GM19397 (cell line): Measurements from ENCODE around the gene ANKRD33B.
A peak's percentile ranks its signal among the peaks of the same experiment; 100 is the strongest.
"Not testable (repeated sequence)": the region's sequence is repeated elsewhere in the genome, so short reads cannot be mapped to it uniquely, and the experiment has no call there.

Experiments used
- ATAC-seq: cut with Tn5 transposase; IDR thresholded peaks from one replicate; pipeline ENCODE4 v1.9.1; 2021; ENCODE audit warnings: mild to moderate bottlenecking, moderate library complexity; ENCODE audit not compliant: unreplicated experiment

The ANKRD33B gene

DNA sequence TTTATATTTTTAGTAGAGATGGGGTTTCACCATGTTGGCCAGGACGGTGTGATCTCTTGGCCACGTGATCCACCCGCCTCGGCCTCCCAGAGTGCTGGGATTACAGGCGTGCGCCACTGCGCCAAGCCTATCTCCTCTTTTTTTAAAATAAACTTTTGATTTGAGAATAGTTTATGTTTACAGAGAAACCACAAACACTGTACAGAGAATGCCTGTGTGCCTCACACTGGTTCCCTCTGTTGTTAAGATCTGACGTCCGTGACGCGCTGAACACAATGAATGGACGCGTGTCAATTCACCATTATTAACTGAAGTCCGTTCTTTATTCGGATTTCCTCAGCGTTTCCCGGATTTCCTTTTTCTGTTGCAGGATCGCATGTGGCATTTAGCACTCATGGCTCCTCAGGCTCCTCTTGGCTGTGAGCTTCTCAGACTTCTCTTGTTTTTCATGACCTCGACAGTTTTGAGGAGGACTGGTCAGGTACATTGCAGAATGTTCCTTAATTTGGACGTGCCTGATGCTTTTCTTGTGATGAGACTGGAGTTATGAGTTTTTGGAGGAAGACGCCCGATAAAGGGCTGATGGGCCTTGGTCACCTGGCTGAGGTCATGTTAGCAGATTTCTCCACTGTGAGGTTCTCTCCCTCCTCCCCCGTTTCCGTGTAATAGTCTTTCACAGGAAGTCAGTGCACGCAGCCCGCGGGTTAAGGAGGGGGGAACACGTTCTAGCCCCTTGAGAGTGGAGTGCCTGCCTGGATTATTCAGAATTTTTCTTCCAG is 69.6 kb downstream of the ANKRD33B start:
- no peak for ATAC-seq

DNA sequence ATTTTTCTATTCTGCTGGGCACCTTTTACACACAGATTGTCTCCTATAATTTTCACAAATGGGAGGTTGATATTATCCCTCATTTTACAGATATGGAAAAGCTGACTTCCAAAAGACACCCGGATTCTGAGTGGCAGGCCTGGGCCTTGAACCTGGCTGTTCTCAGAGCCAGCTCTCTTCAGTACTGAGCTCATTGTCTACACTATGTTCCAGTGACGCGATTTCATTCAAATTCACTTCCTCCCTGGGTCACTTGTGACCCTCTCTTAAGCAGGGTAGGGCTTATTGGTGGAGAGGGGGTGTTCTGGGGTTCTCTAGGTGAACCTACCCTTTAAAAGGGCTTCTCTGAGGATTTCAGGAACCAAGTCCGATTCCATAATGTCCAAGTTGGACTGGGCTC is 70.2 kb downstream of the ANKRD33B start:
- no peak for ATAC-seq

DNA sequence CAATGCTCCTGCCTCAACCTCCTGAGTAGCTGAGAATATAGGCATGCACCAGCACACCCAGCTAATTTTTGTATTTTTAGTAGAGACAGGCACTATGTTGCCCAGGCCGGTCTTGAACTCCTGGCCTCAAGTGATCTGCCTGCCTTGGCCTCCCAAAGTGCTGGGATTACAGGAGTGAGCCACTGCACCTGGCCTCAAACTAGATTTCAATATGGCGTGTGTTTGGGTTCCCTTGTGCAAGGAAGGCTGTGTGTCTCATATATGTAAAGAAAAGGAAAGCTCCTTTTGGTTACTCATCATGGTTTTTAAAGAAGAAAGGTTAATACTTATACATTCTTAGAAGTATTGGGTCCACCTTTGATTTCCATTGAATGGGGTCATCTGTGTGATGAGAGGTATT is 70.7 kb downstream of the ANKRD33B start:
- ATAC-seq: no peak

DNA sequence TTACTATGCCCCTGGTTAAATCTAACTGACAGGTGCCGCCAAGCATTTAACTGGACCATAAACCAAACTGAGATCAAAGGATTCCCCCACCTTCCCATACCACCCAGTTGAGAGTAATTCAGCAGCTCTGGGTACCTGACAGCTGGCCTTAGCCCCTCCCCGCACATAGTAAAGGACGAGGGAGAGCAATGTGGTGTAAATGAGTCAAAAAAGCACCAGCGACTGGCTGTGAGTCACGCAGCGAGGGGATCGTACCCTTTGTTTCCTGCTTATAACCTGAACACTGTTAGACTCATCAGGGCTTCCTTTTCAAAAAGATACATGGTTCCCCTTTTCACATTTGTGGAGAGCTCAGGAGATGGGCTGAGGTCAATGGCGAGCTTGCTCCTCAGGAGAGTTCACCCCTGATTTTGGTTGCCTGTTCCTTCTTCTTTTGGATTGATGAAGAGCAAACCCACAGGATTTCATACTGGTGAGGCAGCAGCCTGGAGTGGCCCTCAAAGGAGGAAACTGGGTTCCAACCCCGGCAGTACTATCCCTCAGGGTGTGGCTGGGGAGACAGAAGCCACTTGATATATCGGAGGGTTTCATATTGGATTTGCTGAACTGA is 71.5 kb downstream of the ANKRD33B start:
- ATAC-seq: peak; percentile 61

DNA sequence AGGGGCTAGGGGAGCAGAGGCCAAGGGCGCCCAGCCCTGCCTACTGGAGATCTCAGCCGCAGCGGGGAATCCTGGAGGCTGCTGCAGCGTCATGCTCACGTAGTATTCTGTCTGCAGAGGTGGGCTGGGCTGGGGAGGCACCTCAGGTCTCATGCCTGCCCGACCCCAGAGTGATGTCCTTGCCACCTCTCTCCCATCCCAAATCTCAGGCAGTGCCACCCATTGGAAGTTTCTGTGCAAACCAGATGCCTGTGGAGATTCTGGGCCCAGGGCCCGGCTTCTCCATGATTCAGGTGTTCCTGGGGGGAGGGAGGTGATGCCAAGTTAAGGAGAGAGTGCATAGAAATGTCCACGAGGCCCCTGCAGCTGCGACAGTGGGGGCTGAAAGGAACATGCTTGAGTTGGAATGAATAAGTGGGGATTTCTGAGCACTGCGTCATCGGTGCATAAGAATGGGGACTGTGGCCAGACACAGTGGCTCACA is 72.0 kb downstream of the ANKRD33B start:
- peak; percentile 1 for ATAC-seq

DNA sequence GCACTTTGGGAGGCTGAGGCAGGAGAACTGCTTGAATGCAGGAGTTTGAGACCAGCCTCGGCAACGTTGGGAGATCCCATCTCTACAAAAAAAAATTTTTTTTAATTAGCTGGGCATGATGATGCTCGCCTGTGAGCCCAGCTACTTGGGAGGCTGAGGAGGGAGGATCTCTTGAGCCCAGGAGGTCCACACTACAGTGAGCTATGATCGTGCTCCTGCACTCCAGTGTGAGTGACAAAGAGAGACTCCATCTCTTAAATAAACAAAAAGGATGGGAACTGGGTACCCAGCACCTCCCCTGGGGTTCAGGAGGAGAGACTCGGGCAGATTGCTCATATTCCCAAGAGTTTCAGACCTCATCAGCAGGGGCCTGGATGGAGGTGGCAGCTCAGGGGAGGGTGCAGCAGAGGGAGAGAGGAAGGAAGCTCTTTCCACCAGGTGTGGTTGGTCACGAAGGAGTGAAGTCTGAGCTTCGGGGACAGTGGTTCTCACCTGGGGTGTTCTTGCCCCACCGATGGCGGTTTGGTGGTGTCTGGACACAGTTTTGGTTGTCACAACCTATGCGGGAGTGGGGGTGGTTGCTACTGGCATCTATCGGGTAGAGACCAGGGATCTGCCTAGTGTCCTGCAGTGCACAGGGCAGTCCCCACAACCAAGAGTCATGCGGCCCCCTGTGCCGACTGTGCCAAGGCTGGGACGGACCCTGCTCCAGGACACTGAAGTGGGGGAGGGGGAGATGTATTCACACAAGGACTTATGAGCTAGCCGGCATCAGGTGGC is 72.7 kb downstream of the ANKRD33B start:
- no peak for ATAC-seq

DNA sequence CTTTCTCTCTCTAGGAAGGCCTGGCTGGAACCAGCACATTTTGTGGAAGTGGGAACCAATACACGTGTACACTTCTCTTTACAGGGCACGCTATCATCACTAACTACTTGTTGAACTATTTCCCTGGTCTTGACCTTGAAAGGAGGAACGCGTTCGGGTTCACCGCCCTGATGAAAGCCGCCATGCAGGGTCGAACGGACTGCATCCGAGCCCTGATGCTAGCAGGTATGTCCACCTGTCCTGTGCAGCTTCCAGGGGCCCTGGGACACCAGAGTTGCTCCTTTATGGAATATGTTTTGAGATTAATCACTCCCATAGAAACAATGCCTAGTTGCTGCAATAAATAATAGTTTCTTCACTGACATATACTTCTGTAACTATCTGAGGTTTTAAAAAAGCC is 74.1 kb downstream of the ANKRD33B start:
- no peak for ATAC-seq

DNA sequence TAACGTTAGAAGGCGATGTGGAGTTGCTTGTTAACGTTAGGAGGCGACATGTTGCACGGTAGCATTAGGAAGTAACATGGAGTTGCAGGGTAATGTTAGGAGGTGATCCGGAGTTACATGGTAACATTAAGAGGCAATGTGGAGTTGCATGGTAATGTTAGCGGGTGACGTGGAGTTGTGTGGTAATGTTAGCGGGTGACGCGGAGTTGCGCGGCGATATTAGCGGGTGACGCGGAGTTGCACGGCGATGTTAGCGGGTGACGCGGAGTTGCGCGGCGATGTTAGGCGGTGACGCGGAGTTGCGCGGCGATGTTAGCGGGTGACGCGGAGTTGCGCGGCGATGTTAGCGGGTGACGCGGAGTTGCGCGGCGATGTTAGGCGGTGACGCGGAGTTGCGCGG is 74.9 kb downstream of the ANKRD33B start:
- not testable (repeated sequence) for ATAC-seq

DNA sequence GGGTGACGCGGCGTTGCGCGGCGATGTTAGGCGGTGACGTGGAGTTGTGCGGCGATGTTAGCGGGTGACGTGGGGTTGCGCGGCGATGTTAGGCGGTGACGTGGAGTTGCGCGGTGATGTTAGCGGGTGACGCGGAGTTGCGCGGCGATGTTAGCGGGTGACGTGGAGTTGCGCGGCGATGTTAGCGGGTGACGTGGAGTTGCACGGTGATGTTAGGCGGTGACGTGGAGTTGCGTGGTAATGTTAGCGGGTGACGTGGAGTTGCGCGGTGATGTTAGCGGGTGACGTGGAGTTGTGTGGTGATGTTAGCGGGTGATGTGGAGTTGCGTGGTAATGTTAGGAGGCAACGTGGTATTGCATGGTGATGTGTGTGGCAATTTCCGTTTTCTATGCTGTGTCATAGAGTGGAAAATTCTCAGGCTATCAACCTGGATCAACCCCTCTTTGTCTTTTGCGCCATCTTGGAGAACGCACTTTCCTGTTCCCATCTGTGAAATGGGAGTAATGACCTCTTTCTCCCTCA is 76.0 kb downstream of the ANKRD33B start:
- ATAC-seq: no peak

DNA sequence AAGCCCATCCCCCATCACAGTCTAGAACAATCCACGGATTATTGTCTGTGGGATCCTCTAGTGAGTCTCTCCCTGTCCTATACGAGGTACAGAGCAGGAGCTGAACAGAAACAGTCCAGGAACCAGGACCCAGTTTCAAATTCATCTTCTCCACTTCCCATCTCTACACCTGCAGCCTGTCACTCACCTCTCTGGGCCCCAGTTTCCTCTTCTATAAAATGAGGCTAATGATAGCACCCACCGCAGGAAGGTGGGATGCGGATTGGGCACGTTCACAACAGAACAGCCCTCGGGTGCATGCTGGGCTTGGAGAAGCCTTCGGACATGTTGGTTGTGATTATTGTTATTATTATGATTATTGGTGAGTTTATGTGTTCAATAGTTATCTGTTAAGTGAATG is 78.5 kb downstream of the ANKRD33B start:
- ATAC-seq: no peak

DNA sequence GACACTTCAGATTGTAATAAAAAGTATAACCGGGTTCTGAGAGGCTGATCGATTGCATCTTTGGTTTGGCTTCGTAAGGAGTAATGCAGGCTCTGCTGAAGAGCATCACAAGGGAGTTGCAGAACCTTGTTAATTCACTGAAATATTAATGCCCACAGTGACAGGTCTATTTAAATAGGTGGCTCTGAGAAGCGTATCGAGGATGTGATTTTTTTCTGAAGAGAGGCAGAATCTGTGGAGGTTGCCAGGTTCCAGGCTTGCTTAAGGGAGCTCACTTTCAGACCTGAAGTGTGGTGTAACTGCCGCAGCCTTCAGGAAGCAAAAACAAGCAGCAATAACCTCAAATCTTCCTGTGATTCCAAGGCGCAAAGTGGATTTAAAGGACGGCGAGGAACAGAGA is 80.3 kb downstream of the ANKRD33B start:
- ATAC-seq: no peak

DNA sequence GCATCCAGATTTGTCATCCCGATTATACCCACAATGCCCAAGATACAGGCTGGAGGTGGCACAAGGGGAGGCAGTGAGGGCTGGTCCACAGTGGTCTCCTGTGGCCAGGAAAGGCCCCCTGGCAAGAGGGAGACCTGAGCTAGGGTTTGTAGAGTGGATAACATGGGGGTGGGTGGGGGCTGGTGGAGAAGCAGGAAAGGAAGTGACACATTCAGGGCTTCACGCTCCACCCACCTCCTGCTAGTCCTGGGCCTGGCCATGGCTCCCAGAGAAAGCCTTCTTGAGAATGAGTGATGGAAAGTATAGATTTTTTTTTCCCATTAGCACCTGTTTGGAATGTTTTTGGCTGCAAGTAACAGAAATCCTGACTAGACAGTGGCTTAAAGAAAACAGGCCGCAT is 81.3 kb downstream of the ANKRD33B start:
- ATAC-seq: no peak

DNA sequence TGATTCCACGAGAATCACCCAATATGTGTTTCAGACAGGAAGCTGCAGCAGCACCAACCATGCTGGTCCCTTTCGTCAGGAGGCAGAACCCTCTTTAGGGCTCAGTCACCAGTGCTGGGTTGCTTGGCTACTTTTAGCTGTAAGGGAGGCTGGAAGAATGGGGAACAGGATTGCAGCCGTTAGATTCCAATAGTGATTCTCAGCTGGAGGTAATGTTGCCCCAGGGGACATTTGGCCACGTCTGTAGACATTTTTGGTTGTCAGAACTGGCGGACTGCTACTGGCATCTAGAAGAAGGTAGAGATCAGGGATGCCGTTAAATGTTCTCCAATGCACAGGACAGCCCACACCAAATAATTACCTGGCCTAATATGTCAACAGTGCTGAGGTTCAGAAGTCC is 81.8 kb downstream of the ANKRD33B start:
- no peak for ATAC-seq

DNA sequence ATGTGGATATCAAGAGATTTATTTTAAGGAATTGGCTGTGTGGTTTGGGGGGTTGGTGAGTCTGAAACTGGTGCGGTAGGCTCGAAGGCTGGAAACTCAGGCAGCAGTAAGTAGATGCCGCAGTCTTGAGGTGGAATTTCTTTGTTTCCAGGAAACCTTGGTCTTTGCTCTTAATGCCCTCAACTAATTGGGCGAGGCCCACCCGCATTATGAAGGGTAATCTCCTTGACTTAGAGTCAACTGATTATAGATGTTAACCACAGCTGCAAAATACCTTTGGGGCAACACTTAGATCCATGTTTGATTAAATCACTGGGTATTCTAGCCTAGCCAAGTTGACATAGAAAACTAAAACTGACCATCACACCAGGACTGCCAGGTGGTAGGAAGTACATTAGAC is 83.8 kb downstream of the ANKRD33B start:
- no peak for ATAC-seq

DNA sequence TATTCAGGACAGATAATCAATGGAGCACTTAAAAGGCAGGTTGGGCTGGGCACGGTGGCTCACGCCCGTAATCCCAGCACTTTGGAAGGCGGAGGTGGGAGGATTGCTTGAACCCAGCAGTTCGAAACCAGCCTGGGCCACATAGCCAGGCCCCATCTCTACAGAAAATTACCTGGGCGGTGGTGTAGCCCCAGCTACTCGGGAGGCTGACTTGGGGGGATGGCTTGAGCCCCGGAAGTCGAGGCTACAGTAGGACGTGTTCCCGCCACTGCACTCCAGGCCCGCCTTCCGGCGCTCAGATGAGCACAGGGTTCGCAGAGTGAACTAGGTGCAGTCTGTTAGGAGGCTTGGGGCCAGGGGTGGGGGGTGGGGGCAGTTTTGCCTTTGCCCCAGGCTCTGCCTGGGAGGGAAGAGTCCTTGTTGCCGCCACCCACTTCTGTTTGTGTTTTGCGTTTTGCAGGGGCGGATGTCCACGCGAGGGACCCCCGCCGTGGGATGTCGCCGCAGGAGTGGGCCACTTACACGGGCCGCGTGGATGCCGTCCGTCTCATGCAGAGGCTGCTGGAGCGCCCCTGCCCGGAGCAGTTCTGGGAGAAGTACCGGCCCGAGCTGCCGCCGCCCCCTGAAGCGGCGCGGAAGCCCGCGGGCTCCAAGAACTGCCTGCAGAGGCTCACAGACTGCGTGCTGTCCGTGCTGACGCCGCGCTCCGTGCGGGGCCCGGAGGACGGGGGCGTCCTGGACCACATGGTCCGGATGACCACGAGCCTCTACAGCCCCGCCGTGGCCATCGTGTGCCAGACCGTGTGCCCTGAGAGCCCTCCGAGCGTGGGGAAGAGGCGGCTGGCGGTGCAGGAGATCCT is 85.2 kb downstream of the ANKRD33B start:
- no peak for ATAC-seq

DNA sequence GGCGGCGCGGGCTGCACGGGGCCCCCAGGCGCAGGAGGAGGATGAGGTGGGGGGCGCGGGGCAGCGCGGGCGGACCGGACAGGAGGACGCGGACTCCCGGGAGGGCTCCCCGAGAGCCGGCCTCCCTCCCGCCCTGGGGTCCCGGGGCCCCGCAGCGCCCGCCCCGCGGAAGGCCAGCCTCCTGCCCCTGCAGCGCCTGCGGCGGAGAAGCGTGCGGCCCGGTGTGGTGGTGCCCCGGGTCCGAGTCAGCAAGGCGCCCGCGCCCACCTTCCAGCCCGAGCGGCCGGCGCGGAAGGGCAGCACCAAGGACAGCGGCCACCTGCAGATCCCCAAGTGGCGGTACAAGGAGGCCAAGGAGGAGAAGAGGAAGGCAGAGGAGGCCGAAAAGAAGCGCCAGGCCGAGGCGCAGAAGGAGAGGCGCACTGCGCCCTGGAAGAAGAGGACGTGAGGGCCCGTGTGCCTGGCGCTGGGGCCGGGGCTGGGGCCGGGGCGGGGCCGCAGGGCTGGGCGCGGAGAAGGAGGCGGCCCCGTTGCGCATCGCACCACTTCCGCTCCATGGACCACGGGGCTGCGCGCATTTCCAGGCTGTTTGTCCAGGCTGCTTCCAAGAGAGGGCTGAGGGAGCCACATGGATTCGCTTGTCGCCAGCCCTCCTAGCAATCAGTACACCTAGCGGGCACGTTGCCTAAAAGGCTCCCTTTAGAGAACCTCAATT is 86.0 kb downstream of the ANKRD33B start:
- no peak for ATAC-seq

DNA sequence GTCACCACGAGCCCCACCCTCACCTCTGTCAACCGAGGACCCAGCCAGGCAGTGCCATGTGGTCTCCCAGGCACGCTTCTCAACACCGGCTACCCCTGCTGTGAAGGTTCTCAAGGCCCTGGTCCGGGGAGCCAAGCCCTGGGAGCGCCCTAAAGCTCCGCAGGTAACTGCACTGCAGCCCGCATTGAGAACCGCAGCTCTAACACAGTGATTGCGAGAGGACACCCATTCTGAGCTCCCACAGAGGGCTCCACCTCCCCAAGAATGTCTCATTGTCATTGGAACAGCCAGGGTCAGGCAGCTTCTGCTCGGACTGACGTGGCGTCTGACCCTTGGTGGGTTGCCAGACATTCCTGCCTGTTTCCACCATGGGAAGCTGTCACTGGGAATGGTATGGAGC is 88.3 kb downstream of the ANKRD33B start:
- no peak for ATAC-seq

DNA sequence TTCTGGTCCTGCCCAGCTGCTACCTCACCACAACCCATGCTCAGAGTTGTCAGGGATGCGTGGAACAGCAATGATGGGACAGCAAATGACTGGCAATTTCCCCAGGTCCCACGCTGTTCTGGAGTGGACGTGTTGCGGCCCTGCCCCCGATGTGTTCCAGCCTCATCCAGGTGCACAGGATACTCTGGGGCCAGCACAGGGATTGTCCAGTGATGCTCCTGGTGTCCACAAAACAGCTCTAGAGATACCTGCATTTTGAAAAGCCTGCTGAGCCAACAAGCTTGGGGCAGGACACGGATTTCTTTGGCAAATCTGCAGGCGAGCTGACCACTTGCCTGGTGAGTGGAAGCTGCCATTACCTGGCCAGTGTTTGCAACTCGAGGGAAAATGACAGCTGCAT is 88.7 kb downstream of the ANKRD33B start:
- ATAC-seq: no peak

DNA sequence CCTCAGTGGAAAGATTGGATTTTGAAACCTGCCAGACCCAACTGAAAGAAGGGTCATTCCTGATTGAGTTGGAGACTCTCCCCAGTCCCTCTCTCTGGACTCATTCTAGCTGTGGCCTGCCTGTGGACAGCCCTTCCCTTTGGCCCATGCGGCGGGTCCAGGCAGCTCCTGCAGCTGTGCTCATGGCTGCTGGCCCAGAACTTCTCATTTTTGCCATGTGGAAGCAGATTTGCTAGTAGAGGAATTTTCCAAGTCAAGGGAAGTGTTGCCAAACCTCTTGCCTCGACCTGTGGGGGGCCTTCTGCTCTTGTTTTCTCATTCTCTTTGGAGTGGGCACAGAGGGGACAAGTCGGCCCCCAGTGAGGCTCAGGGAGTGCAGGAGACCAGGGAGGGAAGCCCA is 89.2 kb downstream of the ANKRD33B start:
- no peak for ATAC-seq
